GM21367 (cell line): ENCODE measurements around the gene ZNF22.

Experiments used
- ATAC-seq: cut with Tn5 transposase; IDR thresholded peaks from one replicate; pipeline ENCODE4 v1.9.1; 2021; ENCODE audit not compliant: unreplicated experiment

The ZNF22 gene

DNA sequence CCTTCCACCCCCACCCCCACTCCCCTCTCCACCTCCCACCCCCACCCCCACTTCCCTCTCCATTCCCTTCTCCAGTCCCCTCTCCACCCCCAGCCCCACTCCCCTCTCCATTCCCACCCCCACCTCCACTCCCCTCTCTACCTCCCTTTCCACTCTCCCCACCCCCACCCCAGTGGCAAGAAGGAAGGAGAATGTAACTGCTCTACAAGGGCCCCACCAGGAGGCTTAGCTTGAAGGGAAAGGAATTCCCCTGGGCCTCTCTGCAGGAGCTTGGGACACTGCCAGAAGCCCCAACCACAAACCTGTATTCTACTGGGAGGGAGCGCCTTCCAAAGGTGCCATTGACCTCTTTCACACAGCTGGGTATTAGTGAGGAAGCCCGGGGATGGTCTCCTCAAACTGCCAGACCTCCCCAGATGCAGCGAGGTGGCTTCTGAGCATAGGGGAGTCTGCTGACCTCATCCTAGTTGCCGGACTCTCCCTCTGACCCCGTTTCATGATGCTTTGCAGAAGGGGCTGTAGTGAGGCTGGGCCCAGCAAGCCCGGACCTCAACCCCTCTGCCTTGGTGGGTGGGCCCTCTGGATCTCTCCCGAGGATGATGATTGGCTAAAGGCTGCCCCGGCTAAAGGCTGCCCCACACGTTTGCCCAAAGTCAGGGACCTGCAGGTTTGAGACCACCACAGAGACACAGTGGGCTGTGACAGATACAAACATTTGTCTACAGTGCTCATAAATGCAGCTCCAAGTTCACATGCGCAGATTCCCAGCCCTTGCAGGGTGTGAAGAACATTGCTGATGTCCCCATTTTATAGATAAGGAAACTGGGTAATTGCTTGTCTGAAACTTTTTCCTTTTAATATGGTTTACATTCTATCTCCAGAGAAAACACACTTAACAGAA lies 25.0 kb upstream of the ZNF22 start:
- ATAC-seq = no peak

DNA sequence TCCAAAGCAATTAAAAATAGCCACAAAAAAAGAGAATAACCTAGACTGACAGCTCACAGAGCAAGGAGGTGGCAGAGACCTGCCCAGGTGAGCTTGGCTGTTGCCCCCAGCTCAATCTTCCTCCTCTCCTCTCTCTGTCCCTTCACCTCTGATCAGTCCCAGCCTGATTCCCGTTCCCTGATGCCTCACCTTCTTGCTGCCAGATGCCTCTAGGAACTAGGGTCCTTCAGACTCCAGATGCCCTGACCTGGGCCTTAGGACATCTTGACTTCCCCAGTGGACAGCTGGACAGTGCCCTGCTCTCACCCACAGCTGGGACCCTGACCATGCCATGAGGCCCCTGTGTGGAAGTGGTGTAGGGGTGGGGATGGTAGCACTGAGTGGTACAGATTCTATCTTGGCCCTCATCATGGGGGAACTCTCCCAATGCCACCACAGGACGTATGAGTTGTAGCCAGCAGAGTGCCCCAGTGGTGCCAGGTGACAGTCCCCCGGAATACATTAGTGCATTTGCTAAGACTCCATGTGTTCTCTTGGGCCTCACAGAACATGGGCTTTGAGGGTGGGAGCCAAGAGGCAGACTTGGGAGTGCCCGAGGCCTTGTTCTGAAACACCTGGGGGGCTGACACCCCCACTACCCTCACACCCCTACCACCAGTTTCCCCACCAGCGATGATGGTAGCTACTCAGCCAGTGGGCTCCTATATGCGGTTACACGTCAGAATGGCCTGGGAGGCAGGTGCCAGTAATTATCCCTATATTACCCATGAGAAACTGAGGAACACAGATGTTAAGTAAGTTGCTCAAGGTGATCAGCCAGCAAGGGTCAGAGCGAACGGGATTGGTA lies 24.1 kb upstream of the ZNF22 start:
- ATAC-seq = no peak

DNA sequence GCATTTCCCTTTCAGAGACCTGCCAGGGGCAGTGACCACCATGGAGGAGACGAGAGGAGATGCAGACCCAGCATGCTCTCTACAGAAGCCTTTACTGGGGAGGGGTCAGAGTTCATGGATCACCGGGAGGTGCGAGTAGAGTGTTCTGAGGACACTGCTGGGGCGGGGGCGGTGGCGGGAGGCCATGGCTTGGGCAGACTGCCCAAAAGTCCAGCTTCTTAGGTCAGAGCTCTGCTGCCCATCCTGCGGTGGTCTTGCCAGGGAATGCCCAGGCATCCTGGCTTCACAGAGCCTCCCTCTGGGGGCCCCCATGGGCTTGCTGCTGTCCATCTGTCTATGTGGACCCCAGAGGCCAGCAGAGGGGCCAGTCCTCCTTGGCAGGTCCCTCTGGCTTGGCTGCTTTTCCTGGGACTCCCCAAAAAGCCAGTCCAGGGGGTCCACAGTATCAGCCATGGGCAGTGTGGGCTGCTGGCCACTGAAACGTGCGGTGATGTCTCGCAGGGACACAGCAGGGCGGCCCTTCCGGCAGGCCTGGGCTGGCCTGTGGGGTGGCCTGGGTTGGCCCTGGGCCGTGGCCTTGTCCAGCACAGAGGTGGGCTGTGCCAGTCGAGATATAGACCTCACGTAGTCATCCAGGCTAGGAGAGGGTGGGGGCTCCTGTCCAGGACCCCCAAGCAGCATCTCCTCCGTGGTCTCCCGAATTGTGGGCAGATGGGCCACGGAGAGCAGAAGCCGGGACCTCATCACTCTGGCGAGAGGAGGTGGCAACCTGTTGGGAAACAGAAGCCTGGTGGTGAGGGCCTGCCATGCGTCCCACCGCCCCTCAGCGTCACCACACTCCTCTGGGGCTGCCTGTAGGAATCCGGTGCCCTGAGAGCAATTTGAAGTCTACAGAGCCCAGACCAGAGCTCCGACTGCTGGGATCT lies 23.2 kb upstream of the ZNF22 start:
- ATAC-seq = no peak

DNA sequence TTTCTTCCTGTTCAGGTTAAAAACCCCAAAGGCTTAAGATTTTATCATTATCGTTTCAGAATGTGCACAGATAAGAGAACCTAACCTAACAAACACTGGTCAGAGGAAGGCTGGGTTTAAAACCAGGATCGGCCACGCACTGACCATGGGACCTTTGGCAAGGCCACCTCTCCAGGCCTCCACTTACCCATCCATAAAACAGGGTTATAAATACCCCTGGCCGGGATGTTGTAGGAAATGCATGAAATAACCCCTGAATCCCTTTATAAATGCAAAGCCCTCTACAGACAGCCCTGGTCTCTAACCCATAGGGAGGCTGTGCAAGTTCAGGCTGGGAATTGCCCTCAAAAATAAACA lies 22.5 kb upstream of the ZNF22 start:
- no peak for ATAC-seq

DNA sequence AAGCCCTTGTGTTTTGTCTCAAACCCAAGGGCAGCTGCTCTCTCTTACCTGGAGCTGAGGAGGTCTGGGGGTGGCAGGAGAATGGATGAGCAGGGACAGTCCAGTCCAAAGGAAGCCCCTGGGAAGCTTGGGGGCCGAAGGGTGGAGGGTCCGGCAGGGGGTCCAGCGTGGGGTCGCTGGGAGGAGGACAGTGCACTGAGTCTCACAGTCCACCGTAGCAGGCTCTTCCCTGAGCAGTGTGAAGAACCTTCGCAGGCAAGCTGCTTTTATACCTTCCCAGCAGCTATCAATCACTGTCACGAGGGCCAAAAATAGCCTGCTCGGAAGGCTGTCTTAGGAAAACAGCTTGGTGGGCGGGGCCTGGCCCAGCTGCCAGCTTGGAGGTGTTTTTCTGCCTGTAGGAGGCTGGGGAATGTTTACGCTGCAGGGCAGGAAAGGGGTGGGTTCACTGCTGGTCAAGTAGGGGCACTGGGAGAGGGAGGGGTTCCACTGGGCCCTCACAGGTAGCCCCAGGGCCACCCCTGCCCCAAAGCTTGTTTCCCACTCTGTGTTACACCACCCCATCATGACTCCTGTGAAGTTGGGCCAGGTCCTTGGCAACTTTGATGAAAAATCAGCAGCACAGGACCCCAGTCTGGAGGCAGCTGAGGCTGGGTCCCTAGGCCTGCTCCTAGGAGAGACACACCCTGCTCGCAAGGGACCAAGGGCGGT lies 22.0 kb upstream of the ZNF22 start, which contains the start of gene DEPP1:
Gene DEPP1, minus strand, starts transcription at position 240 of the 711 bp plus-strand sequence. CDS start 779 bp downstream, outside the sequence.
- no peak for ATAC-seq

DNA sequence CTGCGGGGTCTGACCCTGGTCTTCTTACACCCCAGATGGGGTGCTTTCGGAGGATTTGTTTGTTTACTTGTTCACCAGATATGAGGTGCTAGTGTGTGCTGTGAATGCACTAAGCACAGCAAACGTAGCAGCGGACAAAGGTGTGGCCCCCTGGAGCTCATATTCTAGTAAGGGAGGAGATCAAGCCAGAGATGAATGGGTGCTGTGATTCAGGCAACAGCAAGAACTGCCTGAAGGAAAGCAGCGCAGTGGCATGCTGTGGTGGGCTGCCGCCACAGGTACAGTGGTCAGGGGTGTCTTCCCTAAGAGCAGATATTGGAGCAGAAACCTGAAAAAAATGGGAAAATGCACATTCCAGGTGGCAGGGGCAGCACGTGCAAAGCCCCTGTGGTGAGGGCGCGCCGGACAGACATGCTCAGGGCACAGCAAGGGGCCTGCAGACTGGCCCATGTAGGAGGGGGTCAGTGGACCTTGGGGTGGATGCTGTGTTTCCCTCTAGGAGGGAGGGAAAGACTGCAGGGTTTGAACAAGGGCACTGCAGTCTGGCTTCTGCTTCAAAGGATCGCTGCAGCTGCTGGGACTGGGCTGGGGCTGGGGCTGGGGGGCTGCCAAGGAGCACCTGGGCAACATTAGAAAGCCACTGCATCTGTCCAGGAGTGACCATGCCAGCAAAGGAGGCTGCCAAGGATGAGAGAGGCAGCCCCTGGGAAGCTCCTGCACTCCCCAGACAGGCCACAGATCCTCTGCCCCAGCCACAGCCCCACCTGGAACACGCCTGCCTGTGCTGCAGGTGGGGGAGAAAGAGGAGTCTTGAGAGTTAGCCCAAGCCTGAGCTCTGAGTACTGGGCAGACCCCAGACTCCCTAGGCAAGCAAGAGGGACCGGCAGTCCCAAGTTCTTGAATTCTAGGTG lies 21.2 kb upstream of the ZNF22 start:
- ATAC-seq = no peak

DNA sequence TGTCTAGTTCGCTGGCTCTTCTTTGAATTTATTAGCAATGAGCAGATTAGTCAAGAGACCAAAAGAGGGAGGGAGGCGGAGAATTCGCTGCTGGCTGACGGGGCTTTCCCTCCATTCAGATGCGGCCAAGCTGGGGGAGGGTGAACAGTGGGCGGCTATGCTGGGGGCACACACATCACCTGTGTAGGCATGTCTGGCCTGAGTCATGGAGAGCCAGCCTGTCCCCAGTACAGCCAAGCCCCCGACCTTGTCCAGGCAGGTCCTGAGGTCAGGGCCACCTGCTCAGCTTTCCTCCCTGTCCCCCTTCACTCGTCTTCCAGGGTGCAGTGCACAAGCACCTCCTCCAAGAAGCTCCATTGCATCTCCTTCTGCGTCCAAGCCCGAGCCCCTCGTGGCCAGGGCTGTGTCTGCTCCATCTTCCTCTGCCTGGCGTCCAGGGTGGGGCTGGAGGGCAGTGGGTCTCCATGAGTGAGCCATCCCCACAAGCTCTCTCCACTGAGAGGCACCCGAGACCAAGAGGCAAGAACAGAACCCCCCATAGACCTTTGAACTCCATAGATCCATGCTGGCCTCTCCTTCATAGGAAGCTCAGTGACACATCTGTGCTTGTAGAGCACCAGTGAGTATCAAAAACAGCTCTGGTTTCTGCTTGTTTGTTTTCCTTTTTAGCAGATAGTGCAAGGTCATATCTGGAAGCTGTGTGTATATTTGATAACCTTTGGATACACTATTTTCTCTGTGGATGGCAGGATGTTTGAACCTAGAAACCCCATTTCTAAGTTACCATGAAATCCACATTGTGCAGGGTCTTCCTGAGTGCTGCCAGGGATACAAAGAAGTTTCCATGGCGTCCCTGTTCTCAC lies 20.2 kb upstream of the ZNF22 start:
- no peak for ATAC-seq

DNA sequence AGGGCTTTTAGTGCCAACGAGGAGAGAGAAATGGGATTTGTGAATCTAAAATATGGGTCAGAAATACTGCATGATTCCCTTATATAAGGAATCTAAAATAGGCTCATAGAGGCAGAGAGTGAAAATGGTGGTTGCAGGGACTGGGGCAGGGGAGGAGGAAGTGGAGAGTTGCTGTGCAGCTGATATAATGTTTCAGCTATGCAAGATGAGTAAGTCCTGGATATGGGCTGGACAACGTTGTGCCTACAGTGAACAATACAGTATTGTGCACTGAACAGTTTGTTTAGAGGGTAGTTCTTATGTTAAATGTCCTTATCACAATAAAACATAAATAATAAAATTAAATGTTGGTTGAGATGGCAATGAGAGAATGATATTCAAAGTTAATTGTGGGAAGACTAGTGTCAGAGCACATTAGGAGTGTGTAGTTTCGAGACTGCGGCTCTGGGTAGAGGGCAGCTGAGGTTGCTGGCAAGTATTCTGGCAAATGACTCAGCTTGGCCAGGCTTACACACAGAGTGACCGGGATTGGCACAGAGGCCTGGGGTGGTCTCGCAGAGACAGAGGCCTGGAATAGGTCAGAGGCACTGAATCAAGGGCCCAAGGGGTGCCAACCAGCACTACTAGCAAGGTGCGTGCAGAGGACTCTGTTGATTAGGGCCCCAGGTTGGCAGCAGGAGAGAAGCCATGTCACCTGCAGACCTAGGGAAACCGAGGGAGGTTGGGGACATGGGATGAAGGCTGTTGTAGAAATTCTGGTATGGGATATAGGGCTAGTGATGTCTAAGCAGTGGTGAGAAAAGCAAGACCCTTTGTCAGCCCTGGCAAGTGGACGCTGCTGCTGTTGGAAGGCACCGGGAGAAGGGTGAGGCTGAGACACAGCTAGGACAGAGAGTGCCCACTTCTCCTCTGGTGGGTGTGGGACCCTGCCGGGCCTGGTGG lies 19.3 kb upstream of the ZNF22 start:
- no peak for ATAC-seq

DNA sequence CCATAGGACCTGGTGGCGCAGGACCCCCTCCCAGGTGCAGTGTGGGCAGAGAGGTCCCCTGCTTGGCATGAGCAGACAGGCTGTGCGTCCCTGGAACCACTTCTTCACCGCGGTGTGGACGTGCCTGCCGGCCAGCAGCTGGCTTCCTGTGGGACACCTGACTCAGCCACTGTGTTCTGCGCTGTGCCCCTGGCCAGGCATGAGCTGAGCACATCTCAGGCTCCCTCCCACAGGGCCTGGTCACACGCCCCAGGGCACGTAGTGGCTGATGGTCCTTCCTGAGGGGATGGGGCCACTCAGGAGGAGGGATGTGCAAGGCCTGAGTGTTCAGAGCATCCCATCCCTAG lies 18.6 kb upstream of the ZNF22 start:
- ATAC-seq = no peak

DNA sequence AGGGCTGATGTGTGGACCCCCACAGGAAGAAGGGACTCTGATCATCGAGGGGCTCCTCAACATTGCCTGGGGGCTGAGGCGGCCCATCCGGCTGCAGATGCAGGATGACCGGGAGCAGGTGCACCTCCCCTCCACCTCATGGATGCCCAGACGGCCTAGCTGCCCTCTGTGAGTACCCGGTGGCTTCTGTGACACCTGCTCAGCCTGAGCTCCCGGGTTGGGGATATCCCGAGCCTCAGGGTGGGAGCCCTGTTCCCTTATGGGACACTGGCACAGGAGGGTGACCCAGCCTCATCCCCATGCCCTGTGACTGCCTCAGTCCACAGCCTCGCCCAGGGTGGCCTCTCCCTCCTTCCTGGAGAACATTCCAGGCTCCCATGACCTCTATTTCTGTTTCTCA lies 18.2 kb upstream of the ZNF22 start:
- ATAC-seq = no peak

DNA sequence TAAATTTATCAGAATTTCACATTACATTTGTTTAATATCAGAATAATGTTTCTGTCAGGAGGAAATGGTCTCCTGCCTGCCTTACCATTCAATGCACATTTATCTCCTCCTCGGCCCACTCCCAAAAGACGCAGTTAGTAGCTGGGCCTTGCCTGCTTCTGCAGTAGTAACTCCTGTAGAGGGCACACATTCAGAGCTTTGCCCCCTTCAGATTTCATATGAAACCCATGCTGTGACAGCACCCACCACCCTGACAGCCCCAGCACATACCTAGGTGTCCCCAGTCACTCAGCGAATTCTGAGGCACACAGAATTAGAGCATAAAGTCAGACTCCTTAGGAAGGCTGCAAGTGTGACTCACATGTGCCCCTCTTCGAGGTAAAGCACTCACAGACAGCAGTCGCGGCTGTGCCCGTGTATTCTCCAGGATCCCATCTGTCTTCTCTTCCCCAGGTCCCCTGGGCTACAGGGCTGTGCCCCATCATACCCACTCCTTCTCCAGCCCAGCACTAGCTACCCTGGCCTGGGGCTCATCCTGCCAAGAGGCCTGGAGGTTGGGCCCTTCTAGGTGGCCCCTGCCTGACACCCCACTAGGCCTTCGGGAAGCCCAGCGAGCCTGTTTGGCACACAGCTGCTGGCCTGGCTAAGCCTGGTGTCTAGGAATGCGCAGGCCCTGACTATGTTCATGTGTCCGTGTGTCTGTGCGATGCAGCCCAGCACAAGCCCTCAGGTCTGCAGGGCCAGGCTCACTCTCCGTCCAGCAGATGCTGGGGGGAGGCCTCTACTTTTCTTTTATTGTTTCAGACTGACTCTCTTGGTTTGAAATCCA lies 17.4 kb upstream of the ZNF22 start:
- ATAC-seq = no peak

DNA sequence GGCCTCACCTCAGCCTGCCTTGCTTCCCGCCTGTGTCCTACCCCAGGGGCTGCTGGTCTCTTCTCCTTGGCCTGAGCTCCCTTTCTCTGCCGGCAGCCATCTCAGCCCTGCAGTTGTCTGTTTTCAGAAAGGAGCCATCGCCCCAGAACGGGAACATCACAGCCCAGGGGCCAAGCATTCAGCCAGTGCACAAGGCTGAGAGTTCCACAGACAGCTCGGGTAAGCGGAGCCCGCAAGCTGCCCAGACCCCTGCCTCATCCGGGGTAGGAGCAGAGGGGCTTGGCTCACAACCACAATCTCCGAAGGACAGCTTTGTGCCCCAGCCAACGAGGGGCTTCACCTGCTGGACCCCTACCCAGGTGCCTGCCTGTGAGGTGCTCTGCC lies 16.8 kb upstream of the ZNF22 start:
- no peak for ATAC-seq

DNA sequence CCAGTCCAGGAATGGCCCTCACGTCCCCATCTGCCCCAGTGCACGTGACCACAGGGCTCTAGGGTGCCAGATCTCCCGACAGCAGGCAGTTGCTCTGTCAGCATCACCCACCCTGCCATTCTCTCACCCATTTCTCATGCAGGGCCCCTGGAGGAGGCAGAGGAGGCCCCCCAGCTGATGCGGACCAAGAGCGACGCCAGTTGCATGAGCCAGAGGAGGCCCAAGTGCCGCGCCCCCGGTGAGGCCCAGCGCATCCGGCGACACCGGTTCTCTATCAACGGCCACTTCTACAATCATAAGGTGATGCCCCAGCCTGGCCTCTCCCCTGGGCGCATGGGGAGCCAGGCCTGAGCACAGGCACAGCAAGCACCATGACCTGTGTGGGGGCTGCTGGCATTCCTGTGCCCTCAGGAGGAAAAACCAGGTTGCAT lies 16.0 kb upstream of the ZNF22 start:
- ATAC-seq = no peak

DNA sequence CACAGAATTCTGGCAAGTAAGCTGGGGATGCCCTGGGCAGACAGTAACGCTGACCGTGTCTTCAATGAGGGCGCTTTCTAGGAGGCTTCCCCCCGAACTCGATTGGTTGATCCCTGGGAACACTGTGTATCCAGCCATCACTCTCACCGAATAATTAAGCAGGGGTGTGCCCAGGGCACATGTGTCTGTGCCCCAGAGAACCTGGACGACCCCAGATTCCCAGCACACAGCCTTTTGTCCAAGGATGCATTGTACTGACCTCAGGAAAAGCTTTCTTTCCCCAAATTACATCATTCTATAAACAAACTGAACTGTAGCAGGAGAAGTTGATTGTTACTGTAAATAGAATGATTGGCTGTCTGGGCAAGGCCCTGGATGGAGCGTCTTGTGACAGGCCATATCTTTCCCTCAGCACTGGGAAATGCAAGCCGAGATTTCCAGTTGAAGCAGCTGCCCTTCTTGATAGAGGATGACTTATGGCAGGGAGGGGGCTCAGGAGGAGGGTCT lies 15.5 kb upstream of the ZNF22 start:
- ATAC-seq = no peak

DNA sequence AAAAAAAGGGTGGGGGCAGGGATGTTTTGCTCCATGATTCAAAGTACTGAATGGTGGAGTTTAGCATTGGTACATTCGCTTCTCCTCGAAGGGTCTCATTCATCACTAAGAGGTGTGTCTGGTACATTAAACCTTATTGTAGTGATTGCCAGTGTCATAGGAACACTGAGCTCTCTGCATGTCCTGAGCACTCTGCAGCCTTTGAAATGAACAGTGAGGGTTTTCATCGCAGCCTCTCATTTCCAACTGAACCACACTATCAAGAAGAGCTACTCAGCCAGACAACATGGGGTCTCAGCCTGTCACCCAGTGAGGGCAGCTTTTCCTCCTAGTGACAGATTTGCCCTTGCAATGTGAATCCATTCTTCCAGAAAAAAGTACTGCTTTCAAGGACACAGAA lies 14.5 kb upstream of the ZNF22 start:
- ATAC-seq = no peak

DNA sequence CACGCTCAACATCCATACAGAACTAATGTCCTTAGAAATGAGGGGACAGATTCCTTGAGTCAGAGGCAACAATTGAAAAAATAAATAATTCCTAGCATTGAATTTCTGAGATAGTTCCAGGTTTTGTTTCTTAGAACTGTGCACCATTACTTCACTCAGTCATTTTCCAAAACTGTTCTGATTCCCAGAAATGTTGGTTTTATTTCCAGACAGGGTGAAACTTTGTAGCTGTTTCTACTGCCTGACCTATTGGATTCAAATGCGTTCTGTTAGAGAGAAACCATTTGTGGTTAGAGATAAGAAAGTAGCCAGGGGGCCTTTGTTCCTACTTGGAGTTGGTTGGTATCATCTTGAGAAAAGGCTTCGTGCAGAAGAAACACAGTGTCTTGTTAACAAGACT lies 14.1 kb upstream of the ZNF22 start:
- no peak for ATAC-seq
